Stimulated activated CD8-positive, alpha-beta memory T cell treated with anti-CD3 and anti-CD28 coated beads, Interleukin-12 subunit alpha, Interleukin-12 subunit beta, amount 100 ng/mL, for 24 hours (primary cell): Measurements from ENCODE around the gene TMEM101.
"Not testable (repeated sequence)": the region's sequence is repeated elsewhere in the genome, so short reads cannot be mapped to it uniquely, and the experiment has no call there.

Experiments
- DNase-seq: peaks from one replicate; pipeline ENCODE4 v3.0.0-alpha.2; 2020; ENCODE audit errors: extremely low read depth

The TMEM101 gene

GRCh38 chr17:44014437-44015172, at the start of gene TMEM101:
Gene TMEM101, minus strand, starts transcription at chr17:44014963. Its CDS starts 11 bp downstream, at chr17:44014952.
- peak; percentile 69 for DNase-seq

- no peak for DNase-seq
These were observed 49.2 kb upstream of the TMEM101 start for GRCh38 chr17:44063704-44064639.

GRCh38 chr17:44062871-44063270, 48.1 kb upstream of the TMEM101 start:
- no peak for DNase-seq

GRCh38 chr17:44061446-44061845, 46.7 kb upstream of the TMEM101 start:
- no peak for DNase-seq

GRCh38 chr17:44059101-44059892, 44.5 kb upstream of the TMEM101 start:
- no peak for DNase-seq

- no peak for DNase-seq
These were observed 38.5 kb upstream of the TMEM101 start for GRCh38 chr17:44053125-44053872.

GRCh38 chr17:44049294-44050060, 34.7 kb upstream of the TMEM101 start:
- no peak for DNase-seq

- DNase-seq = not testable (repeated sequence)
These were observed 32.1 kb upstream of the TMEM101 start for GRCh38 chr17:44046893-44047292.

GRCh38 chr17:44045486-44045885, 30.7 kb upstream of the TMEM101 start:
- DNase-seq = no peak

GRCh38 chr17:44044071-44044470, 29.3 kb upstream of the TMEM101 start:
- no peak for DNase-seq

GRCh38 chr17:44043272-44043696, 28.5 kb upstream of the TMEM101 start:
- no peak for DNase-seq

- DNase-seq = no peak
These were observed 25.3 kb upstream of the TMEM101 start for GRCh38 chr17:44039829-44040635.

- no peak for DNase-seq
These were observed 23.8 kb upstream of the TMEM101 start for GRCh38 chr17:44038604-44039011.

GRCh38 chr17:44037471-44037870, 22.7 kb upstream of the TMEM101 start:
- no peak for DNase-seq

GRCh38 chr17:44034688-44035087, 19.9 kb upstream of the TMEM101 start:
- not testable (repeated sequence) for DNase-seq

- no peak for DNase-seq
These were observed 19.2 kb upstream of the TMEM101 start for GRCh38 chr17:44033861-44034408.

- no peak for DNase-seq
These were observed 15.7 kb upstream of the TMEM101 start for GRCh38 chr17:44030482-44030881.

GRCh38 chr17:44029736-44030135, 15.0 kb upstream of the TMEM101 start:
- no peak for DNase-seq

GRCh38 chr17:44024853-44025252, 10.1 kb upstream of the TMEM101 start:
- no peak for DNase-seq
